Epithelial cell of esophagus (primary cell): ENCODE data around the gene MLANA.

Source experiments
- DNase-seq: peaks from one replicate; pipeline ENCODE4 v3.0.0; 2010; ENCODE audit warnings: low read depth
- H3K4me3 ChIP-seq: 2 replicates; pipeline ENCODE4 v1.5.1; 2011; ENCODE audit warnings: mild to moderate bottlenecking, low read length, control low read depth
- CTCF ChIP-seq: IDR thresholded peaks from 2 replicates; pipeline ENCODE4 v1.5.1; 2011; ENCODE audit warnings: low read depth, mild to moderate bottlenecking, low read length, control low read depth, inconsistent platforms; ENCODE audit not compliant: insufficient read depth; ENCODE audit errors: missing control alignments

Gene MLANA

GRCh38 chr9:5951686-5952211 is 61.1 kb downstream of the MLANA start:
- peak; percentile 43 for DNase-seq
- H3K4me3 ChIP-seq: no peak overlapping the region
- no peak for TF ChIP-seq CTCF

GRCh38 chr9:5953743-5954707 is 63.3 kb downstream of the MLANA start:
- TF ChIP-seq CTCF: no peak
- DNase-seq: no peak
- H3K4me3 ChIP-seq: no peak overlapping the region

GRCh38 chr9:5957166-5957565 is 66.5 kb downstream of the MLANA start:
- no peak for DNase-seq
- H3K4me3 ChIP-seq: no peak overlapping the region
- no peak for TF ChIP-seq CTCF

- no peak for DNase-seq
- H3K4me3 ChIP-seq: no peak overlapping the region
- TF ChIP-seq CTCF: no peak
These were observed 67.6 kb downstream of the MLANA start for GRCh38 chr9:5958273-5958672.
